ENCODE data around the gene CHTF18.

GRCh38 chr16:822909-823297, 34.5 kb downstream of the CHTF18 start:
- TF ChIP-seq, protein P1, sequence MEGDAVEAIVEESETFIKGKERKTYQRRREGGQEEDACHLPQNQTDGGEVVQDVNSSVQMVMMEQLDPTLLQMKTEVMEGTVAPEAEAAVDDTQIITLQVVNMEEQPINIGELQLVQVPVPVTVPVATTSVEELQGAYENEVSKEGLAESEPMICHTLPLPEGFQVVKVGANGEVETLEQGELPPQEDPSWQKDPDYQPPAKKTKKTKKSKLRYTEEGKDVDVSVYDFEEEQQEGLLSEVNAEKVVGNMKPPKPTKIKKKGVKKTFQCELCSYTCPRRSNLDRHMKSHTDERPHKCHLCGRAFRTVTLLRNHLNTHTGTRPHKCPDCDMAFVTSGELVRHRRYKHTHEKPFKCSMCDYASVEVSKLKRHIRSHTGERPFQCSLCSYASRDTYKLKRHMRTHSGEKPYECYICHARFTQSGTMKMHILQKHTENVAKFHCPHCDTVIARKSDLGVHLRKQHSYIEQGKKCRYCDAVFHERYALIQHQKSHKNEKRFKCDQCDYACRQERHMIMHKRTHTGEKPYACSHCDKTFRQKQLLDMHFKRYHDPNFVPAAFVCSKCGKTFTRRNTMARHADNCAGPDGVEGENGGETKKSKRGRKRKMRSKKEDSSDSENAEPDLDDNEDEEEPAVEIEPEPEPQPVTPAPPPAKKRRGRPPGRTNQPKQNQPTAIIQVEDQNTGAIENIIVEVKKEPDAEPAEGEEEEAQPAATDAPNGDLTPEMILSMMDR (conservative IDR thresholded peaks at IDR 0.05; ENCODE audit: low read depth in 2 of 2) = no peak
- no peak for TF ChIP-seq POLR2AphosphoS5 (IDR thresholded peaks at IDR 0.05; ENCODE audit: low read depth)
